Skeletal muscle satellite cell (primary cell): ENCODE results near the gene TRAPPC2L. TPM values are rescaled to one million over a fixed set of nuclear protein-coding genes. Genes with fewer than 3 reads are reported as not detected.

ENCODE experiments used
- H3K27me3 ChIP-seq: 2 replicates; pipeline ENCODE4 v1.7.0; 2013; ENCODE audit warnings: low read length; ENCODE audit not compliant: control insufficient read depth, insufficient read depth
- H3K36me3 ChIP-seq: 2 replicates; pipeline ENCODE4 v1.7.0; 2013; ENCODE audit warnings: mild to moderate bottlenecking, control low read depth, low read length; ENCODE audit not compliant: insufficient read depth
- H3K4me1 ChIP-seq: 2 replicates; pipeline ENCODE4 v1.7.0; 2013; ENCODE audit warnings: low read length; ENCODE audit not compliant: control insufficient read depth, insufficient read depth
- H3K4me2 ChIP-seq: 2 replicates; pipeline ENCODE4 v1.7.0; 2013; ENCODE audit warnings: mild to moderate bottlenecking, low read length
- H3K4me3 ChIP-seq: 2 replicates; pipeline ENCODE4 v1.7.0; 2013; ENCODE audit warnings: low read length
- H3K9ac ChIP-seq: 2 replicates; pipeline ENCODE4 v1.7.0; 2013; ENCODE audit warnings: mild to moderate bottlenecking, low read depth, low read length, moderate library complexity
- H3K9me3 ChIP-seq: replicated peaks from 2 replicates; pipeline ENCODE4 v1.7.0; 2013; ENCODE audit warnings: mild to moderate bottlenecking, control low read depth, low read length
- total RNA-seq: library from RNA; depleted of rRNA; stranded (reverse); fragments of >200 nt; gene quantifications from 2 replicates; pipeline ENCODE4 v1.2.3, GENCODE V29; 2012; rRNA removed

The TRAPPC2L gene, protein sequence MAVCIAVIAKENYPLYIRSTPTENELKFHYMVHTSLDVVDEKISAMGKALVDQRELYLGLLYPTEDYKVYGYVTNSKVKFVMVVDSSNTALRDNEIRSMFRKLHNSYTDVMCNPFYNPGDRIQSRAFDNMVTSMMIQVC
- total RNA-seq: 59.3 and 70.1 TPM in 2 replicates

DNA sequence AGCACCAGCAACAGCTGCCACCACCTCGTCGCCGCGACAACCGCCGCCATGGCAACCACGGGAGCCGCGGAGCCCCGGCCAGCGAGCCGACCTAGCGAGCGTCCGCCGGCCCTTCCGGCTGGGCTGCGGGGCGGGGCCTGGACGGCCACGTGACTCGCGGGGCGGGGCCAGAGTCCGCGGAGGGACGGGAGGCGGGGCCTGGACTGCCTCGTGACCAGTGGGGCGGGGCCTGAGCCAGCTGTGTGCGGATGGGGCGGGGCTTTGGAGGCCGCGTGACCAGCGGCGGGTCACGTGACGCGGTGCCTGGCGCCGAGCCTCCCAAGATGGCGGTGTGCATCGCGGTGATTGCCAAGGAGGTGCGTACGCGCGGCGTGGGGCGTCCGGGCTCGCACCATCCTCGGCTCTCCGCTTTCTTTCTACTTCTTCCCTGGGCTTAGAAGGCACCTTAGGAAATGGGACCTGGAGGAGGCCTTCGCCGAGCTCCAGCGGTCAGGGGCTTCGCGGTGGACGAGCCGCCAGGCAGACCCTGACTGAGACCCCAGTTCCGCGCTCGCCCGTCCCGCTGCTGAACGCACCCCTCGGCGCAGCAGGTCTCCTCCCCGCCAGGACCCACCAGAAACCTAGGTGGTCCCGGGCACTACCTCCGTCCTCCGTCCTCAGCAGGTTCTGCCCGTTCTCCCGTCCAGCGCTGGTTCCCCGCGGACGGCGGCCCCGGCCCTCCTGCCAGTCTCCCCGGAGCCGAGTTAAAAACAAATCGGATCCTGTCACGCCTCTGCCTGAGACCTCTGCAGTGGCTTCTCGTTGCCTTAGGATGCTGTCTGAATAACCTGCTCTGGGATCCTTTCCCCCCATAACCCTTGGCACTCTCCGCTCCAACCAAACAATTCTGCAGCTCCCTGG, at the start of gene TRAPPC2L, which contains the start of gene GALNS:
TRAPPC2L (plus strand) TSS at position 300 of the 900 bp plus-strand sequence; CDS start at position 324, 24 bp downstream.
GALNS (minus strand) TSS at position 120 of the 900 bp plus-strand sequence; CDS start at position 50, 70 bp downstream.
- Histone ChIP-seq H3K9me3 (no peaks in the 10 kb centered on the region), H3K4me1 (peaks cover 26% of the 10 kb centered on the region), H3K36me3 (peaks cover 33% of the 10 kb centered on the region)

DNA sequence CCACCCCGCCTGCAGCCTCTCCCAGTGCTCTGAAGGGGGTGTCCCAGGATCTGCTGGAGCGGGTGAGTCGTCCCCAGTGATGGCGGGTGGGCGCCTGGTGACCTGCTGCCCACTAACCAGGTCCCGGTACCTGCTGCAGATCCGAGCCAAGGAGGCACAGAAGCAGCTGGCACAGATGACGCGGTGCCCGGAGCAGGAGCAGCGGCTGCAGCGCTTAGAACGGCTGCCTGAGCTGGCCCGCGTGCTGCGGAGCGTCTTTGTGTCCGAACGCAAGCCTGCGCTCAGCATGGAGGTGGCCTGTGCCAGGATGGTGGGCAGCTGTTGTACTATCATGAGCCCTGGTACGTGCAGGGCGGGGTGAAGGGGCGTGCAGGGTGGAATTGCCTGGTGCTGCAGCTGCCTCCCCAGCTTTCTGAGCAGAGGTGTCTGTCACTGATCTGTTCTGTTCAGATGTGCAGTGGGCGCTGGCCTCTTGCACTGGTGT, 49.7 kb upstream of the TRAPPC2L start:
- Histone ChIP-seq H3K4me3 (no peak overlapping the region), H3K9me3 (no peaks in the 10 kb centered on the region), H3K4me1 (peaks cover 29% of the 10 kb centered on the region), H3K27me3 (no peaks in the 10 kb centered on the region), H3K4me2 (no peak overlapping the region), H3K36me3 (peaks cover 29% of the 10 kb centered on the region), H3K9ac (no peak overlapping the region)

More for the DNA sequence above, at the start of gene TRAPPC2L, which contains the start of gene GALNS:
- Histone ChIP-seq H3K27me3 (no peaks in the 10 kb centered on the region), H3K4me3 (peak within 1 kb of the TSS; percentile 84), H3K9ac (peak within 1 kb of the TSS; percentile 88), H3K4me2 (peak within 1 kb of the TSS; percentile 95)

DNA sequence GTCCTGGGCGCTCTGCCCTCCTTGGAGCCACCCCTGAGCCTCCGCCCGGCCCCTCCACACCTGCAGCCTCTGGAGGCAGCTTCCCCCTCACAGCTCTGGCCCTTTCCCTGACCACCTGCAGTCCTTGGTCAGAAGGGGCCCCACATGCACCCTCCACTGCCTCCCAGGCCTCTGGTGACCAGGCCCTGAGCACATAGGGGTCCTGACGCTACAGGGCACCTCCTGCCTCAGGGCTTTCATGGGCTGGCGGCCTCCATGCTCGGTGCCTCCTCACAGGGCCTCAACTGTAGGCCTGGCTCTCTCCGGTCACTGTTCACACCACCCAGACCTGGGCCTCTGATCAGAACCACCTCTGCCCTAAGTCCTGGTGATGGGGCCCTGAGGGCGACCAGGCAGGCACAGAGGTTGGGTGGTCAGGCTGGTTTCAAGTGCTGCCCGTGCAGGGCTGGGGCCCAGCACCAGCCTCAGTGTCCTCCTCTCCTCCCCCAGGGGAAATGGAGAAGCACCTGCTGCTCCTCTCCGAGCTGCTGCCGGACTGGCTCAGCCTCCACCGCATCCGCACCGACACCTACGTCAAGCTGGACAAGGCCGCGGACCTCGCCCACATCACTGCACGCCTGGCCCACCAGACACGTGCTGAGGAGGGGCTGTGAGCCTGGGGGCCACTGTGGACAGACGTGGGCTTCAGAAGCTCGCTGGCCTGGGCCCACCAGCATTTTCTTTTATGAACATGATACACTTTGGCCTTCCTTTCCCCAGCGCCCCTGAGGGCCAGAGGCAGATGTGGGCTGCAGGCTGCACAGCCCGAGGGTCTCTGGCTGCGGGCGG, 49.1 kb upstream of the TRAPPC2L start:
- H3K27me3 ChIP-seq: no peaks in the 10 kb centered on the region

DNA sequence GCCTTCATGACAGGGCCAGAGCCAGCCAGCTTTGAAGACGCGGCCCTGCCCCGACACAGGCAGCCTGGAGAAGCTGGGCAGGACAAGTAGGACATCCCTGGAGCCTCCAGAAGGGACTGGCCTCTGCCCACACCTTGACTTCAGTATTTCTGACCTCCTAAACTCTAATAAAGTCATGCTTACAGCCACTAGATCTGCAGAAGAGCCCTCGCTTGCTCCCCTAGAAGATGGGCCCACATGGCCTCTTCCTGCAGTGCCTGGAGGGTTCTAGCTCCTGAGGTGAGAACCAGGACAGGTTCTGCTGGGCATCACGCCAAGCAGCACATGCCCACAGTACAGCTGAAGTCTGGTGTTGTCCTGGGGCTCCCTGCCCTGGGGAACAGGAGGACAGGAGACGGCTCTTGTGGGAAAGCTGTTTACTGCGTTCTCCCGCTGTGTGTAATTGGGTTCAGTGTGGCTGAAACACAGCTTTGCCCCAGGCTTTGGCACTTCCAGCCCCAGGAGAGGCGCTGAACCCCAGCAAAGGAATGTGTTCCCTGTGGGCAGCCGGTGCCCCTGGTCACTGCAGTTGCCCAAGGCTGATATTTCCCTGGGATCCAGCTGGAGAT, 47.8 kb upstream of the TRAPPC2L start:
- Histone ChIP-seq H3K4me1 (peaks cover 38% of the 10 kb centered on the region), H3K9ac (no peak overlapping the region), H3K9me3 (no peaks in the 10 kb centered on the region), H3K4me3 (no peak overlapping the region), H3K4me2 (peak overlapping the region; percentile 95), H3K27me3 (no peaks in the 10 kb centered on the region), H3K36me3 (peaks cover 29% of the 10 kb centered on the region)

More for the DNA sequence above, 49.1 kb upstream of the TRAPPC2L start:
- Histone ChIP-seq H3K4me3 (no peak overlapping the region), H3K4me2 (no peak overlapping the region), H3K9me3 (no peaks in the 10 kb centered on the region), H3K4me1 (peaks cover 35% of the 10 kb centered on the region), H3K9ac (no peak overlapping the region), H3K36me3 (peaks cover 29% of the 10 kb centered on the region)

DNA sequence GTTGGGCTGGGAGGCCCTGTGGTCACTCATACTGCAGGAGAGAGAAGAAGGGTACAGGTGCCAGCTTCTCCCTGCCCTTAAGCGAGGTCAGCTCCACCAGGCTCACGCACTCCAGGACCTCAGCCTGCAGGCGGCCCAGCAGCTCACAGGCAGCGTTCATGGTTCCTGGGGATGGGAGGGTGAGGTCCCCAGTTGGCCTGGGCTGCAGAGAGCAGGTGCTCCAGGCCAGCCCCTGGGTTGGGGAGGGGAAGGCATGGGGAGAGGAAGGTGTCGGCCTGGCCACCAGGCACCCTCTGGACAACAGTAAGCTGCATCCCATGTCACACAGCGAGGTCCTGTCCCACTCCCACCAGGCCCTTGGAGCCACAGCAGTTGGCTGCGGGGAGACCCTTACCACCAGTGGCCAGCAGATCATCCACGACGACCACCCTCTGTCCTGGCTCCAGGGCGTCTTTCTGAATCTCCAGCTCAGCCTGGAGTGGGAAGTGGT, 47.2 kb upstream of the TRAPPC2L start:
- no peaks in the 10 kb centered on the region for H3K9me3 ChIP-seq
- peaks cover 29% of the 10 kb centered on the region for H3K36me3 ChIP-seq
- H3K9ac ChIP-seq: peak overlapping the region; percentile 97
- peak overlapping the region; percentile 95 for H3K4me2 ChIP-seq
- peak overlapping the region; percentile 83 for H3K4me3 ChIP-seq
- no peaks in the 10 kb centered on the region for H3K27me3 ChIP-seq
- H3K4me1 ChIP-seq: peaks cover 33% of the 10 kb centered on the region

DNA sequence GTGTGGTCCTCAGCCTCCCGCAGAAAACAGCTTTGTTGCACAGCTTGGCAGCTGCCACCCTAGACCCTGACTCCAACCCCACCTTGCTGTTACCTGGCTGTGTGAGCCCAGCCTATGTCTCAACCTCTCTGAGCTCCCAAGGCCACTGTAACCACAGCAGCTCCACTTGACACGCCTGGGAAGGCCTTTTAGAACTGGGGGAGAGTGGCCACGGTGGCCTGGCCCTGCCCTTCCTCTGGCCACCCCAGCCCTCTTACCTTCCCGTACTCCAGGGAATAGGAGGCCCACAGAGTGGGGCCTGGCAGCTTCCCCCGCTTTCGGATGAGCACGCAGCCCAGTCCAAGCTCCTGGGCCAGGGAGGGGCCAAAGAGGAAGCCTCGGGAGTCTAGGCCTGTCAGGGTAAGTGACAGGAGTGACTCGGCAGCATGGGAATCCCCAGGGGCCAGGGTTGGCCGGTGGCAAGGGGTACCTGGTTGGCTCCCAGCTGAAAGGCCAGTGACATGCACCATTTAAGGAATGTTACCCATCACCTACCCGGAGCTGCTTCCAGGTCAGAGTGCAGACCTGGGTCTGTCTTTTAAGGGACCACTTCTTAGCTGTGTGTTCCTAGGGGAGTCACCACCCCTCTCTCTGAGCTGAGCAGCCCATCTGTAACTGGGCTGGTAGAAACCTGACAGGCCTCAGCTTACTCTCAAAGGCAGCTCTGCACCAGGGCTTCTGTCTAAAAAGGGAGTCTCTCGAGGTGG, 46.6 kb upstream of the TRAPPC2L start:
- H3K36me3 ChIP-seq: peaks cover 29% of the 10 kb centered on the region

DNA sequence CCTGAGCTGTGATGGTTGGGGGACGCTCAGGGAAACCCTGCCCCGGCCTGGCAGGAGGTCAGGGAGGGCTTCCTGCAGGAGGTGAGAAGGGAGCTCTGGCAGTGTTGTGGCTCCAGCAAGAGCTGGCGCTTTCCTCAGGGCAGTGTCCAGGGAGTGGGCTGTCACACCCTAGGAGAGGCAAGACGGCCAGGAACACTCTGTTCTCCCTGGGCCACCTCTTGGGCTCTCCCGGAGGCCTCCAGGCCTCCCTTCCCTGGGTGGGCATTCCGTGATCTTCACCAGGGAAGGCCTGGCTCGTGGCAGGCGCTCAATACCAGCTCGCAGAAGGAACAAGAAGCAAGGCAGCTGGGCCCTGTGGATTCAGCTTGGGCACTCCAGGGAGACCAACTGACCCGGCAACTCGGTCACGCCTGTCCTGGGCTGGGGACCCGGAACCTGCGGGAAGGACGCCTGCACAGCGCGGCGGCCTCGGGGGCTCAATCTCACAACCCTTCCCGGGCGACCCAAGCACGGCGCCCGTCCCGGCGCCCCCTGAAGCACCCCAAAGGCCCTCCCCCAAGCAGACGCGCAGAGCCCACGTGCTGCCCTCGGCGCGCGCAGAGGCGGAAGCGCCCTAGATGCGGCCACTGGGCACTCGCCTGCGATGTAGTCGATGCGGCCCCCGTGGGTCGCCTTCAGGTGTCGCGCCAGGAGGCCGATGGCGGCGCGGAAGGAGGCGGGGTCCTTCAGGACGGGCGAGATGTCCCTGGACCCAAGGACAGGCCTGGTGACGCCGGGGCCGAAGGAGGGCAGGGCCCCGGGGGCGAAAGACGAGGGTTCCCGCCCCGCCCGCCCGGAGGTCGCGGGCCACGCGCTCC, 45.8 kb upstream of the TRAPPC2L start:
- Histone ChIP-seq H3K9ac (peak overlapping the region; percentile 97), H3K4me2 (peak overlapping the region; percentile 95), H3K4me1 (peaks cover 26% of the 10 kb centered on the region), H3K4me3 (peak overlapping the region; percentile 83), H3K27me3 (no peaks in the 10 kb centered on the region), H3K36me3 (peaks cover 29% of the 10 kb centered on the region), H3K9me3 (no peaks in the 10 kb centered on the region)

More for the DNA sequence above, 46.6 kb upstream of the TRAPPC2L start:
- H3K9me3 ChIP-seq: no peaks in the 10 kb centered on the region
- peak overlapping the region; percentile 95 for H3K4me2 ChIP-seq
- H3K4me1 ChIP-seq: peaks cover 27% of the 10 kb centered on the region
- H3K9ac ChIP-seq: peak overlapping the region; percentile 97
- H3K27me3 ChIP-seq: no peaks in the 10 kb centered on the region
- H3K4me3 ChIP-seq: peak overlapping the region; percentile 83

DNA sequence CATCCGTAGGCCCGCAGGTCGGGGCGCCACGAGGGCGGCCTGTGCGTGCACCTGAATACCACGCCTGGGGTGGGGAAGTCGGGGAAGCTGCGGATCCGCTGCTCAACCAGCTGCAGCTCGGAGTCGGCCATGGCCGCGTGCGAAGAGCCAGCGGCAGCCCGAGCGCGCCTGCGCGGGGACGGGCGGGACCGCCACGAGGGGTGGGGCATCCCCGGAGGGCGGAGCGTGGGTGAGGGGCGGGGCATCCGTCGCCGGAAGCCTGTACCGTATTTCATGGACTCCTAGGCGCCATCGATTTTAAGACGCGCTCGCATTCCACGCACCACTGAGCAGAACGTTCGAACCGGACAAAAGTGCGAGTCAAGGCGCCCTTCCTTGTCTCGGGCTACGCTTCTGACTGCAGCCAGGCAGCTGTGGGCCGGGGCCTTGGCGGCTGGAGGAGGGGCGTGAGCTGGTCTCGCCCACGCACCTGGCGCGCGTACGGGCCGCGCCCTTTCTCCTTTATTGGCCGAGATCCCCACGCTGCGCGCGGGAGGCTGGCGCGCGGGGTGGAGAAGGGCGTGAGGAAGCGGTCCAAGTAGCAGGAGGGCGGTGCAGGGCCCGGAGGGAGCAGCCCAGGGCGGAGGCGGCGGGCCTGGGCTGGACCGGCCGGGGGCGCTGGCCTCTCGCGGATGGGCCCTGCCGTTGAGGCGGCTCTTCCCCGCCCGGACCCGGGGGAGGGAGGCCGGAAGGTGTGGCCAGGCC, 45.0 kb upstream of the TRAPPC2L start, which contains the start of gene APRT:
APRT (minus strand) TSS at position 160 of the 744 bp plus-strand sequence; CDS start at position 131, 29 bp downstream.
- peaks cover 26% of the 10 kb centered on the region for H3K4me1 ChIP-seq
- H3K36me3 ChIP-seq: peaks cover 28% of the 10 kb centered on the region

More for the DNA sequence above, 45.0 kb upstream of the TRAPPC2L start, which contains the start of gene APRT:
- H3K9ac ChIP-seq: peak within 1 kb of the TSS; percentile 97
- no peaks in the 10 kb centered on the region for H3K27me3 ChIP-seq
- H3K4me3 ChIP-seq: peak within 1 kb of the TSS; percentile 83
- H3K9me3 ChIP-seq: no peaks in the 10 kb centered on the region
- H3K4me2 ChIP-seq: peak within 1 kb of the TSS; percentile 95
